H1 (cell line): ENCODE results near the gene TRIL. TPM values are rescaled to one million over a fixed set of nuclear protein-coding genes. Genes with fewer than 3 reads are reported as not detected.

Experiments
- CTCF ChIA-PET: fragments of 300-600 bp; sonication (Branson Sonifier 250); formaldehyde crosslinking; loops from one replicate; lab custom pipeline; 2021; ENCODE audit not compliant: partially characterized antibody; lab: Charles Lee
- POLR2A ChIA-PET: fragments of 300-600 bp; sonication (Branson Sonifier 250); formaldehyde crosslinking; loops from one replicate; lab custom pipeline; 2021; ENCODE audit warnings: inconsistent platforms; ENCODE audit not compliant: partially characterized antibody; lab: Charles Lee
- DNase-seq, 2 experiments: peaks; one replicate each; pipeline versions ENCODE4 v3.0.0 to v3.0.0-alpha.2; 2010 to 2022; ENCODE audit warnings: low spot score in 2 of 2, low read depth in 1 of 2, mixed read lengths in 1 of 2
- FAIRE-seq: peaks from 2 replicates; lab custom pipeline; 2011; peaks lifted over from hg19 to GRCh38; lab: Jason Lieb, UNC
- H2AFZ ChIP-seq: 2 replicates; pipeline ENCODE4 v1.8.1; 2012; ENCODE audit warnings: low read length, inconsistent platforms
- H2AK5ac ChIP-seq: 2 replicates; pipeline ENCODE4 v1.6.1; 2013; ENCODE audit warnings: low read depth, low read length
- H2BK120ac ChIP-seq: replicated peaks from 2 replicates; pipeline ENCODE3; 2013; ENCODE audit warnings: low read depth, low read length, inconsistent platforms
- H2BK12ac ChIP-seq: 2 replicates; pipeline ENCODE4 v1.6.1; 2013; ENCODE audit warnings: low read depth, low read length
- H2BK15ac ChIP-seq: 2 replicates; pipeline ENCODE4 v1.6.1; 2013; ENCODE audit warnings: low read length
- H2BK20ac ChIP-seq: 2 replicates; pipeline ENCODE4 v1.6.1; 2013; ENCODE audit warnings: low read length
- H2BK5ac ChIP-seq: 2 replicates; pipeline ENCODE4 v1.6.1; 2013; ENCODE audit warnings: low read depth, low read length
- H3K14ac ChIP-seq: 2 replicates; pipeline ENCODE4 v1.6.1; 2013; ENCODE audit warnings: inconsistent platforms; ENCODE audit not compliant: insufficient read length
- H3K18ac ChIP-seq: 2 replicates; pipeline ENCODE4 v1.6.1; 2013; ENCODE audit warnings: low read length; ENCODE audit errors: extremely low read depth
- H3K23ac ChIP-seq: 2 replicates; pipeline ENCODE4 v1.6.1; 2013; ENCODE audit warnings: inconsistent platforms; ENCODE audit not compliant: insufficient read length
- H3K23me2 ChIP-seq: 2 replicates; pipeline ENCODE4 v1.6.1; 2013; ENCODE audit warnings: low read depth, low read length
- H3K27ac ChIP-seq: 2 replicates; pipeline ENCODE4 v1.6.1; 2011; ENCODE audit warnings: low read depth, low read length, inconsistent platforms
- H3K27me3 ChIP-seq, 4 experiments: replicated peaks in 1 of 4; 1 replicate in 1 of 4; 2 replicates in 3 of 4; pipeline versions ENCODE4 v1.6.1 to v1.8.1; 2011 to 2013; ENCODE audit warnings: low read length in 3 of 4, mild to moderate bottlenecking in 3 of 4, inconsistent platforms in 2 of 4, mixed read lengths in 2 of 4, moderate library complexity in 1 of 4; ENCODE audit not compliant: control insufficient read depth in 3 of 4, insufficient read depth in 3 of 4; ENCODE audit errors: extremely low read depth in 1 of 4
- H3K36me3 ChIP-seq, 4 experiments: 2 replicates each; pipeline versions ENCODE4 v1.6.1 to v1.8.1; 2011 to 2013; ENCODE audit warnings: mild to moderate bottlenecking in 4 of 4, low read length in 3 of 4, moderate library complexity in 2 of 4, control low read depth in 1 of 4, inconsistent platforms in 1 of 4; ENCODE audit not compliant: insufficient read depth in 4 of 4, control insufficient read depth in 2 of 4
- H3K4ac ChIP-seq: replicated peaks from 2 replicates; pipeline ENCODE3; 2013; ENCODE audit warnings: low read length, low read depth, mixed read lengths, inconsistent platforms; ENCODE audit not compliant: insufficient read length
- H3K4me1 ChIP-seq, 4 experiments: replicated peaks in 1 of 4; 1 replicate in 1 of 4; 2 replicates in 3 of 4; pipeline versions ENCODE4 v1.6.1 to v1.8.1; 2011 to 2013; ENCODE audit warnings: low read length in 3 of 4, inconsistent platforms in 2 of 4, mixed read lengths in 1 of 4; ENCODE audit not compliant: insufficient read depth in 4 of 4, control insufficient read depth in 3 of 4
- H3K4me2 ChIP-seq, 2 experiments: 2 replicates each; pipeline versions ENCODE4 v1.6.1 to v1.8.1; 2011 to 2013; ENCODE audit warnings: low read depth in 2 of 2, low read length in 2 of 2, control low read depth in 1 of 2, inconsistent platforms in 1 of 2, mild to moderate bottlenecking in 1 of 2; ENCODE audit not compliant: insufficient read depth in 1 of 2
- H3K4me3 ChIP-seq, 4 experiments: fragments of 200-600, 300-600 bp in 1 of 4; sonication (generic), shearing (Covaris generic), sonication (Bioruptor Twin) in 1 of 4; 2 replicates each; pipeline versions ENCODE4 v1.5.1 to v1.8.1; 2011 to 2016; ENCODE audit warnings: low read length in 4 of 4, low read depth in 3 of 4, control low read depth in 2 of 4, inconsistent platforms in 2 of 4, mild to moderate bottlenecking in 2 of 4, mixed read lengths in 1 of 4, moderate library complexity in 1 of 4; ENCODE audit not compliant: insufficient read depth in 2 of 4; ENCODE audit errors: extremely low read depth in 1 of 4
- H3K56ac ChIP-seq: replicated peaks from 2 replicates; pipeline ENCODE3; 2013; ENCODE audit warnings: low read depth, mild to moderate bottlenecking, mixed read lengths, low read length, inconsistent platforms; ENCODE audit not compliant: insufficient read length
- H3K79me1 ChIP-seq: 2 replicates; pipeline ENCODE4 v1.6.1; 2013; ENCODE audit warnings: low read depth, low read length, control low read depth
- H3K79me2 ChIP-seq, 2 experiments: 2 replicates each; pipeline versions ENCODE4 v1.6.1 to v1.8.1; 2012 to 2013; ENCODE audit warnings: low read length in 2 of 2, mild to moderate bottlenecking in 2 of 2, inconsistent platforms in 1 of 2; ENCODE audit not compliant: insufficient read depth in 2 of 2, control insufficient read depth in 1 of 2
- H3K9ac ChIP-seq, 4 experiments: replicated peaks in 1 of 4; 1 replicate in 1 of 4; 2 replicates in 3 of 4; pipeline versions ENCODE4 v1.6.1 to v1.8.1; 2011 to 2013; ENCODE audit warnings: low read depth in 3 of 4, low read length in 3 of 4, control low read depth in 2 of 4, mild to moderate bottlenecking in 2 of 4, moderate library complexity in 2 of 4, inconsistent platforms in 1 of 4; ENCODE audit errors: extremely low read depth in 1 of 4
- H3K9me3 ChIP-seq, 2 experiments: 2 replicates each; pipeline versions ENCODE4 v1.6.1 to v1.8.1; 2012 to 2013; ENCODE audit warnings: mild to moderate bottlenecking in 2 of 2, moderate library complexity in 2 of 2, control low read depth in 1 of 2, inconsistent platforms in 1 of 2, low read depth in 1 of 2, low read length in 1 of 2, mixed read lengths in 1 of 2; ENCODE audit not compliant: insufficient read depth in 2 of 2
- H4K20me1 ChIP-seq, 2 experiments: replicated peaks in 1 of 2; 2 replicates each; pipeline versions ENCODE3 to v1.8.1; 2011 to 2013; ENCODE audit warnings: inconsistent platforms in 2 of 2, low read length in 2 of 2, mild to moderate bottlenecking in 1 of 2; ENCODE audit not compliant: insufficient read depth in 2 of 2, control insufficient read depth in 1 of 2
- H4K5ac ChIP-seq: 2 replicates; pipeline ENCODE4 v1.6.1; 2013; ENCODE audit warnings: low read length, low read depth, mixed read lengths, inconsistent platforms; ENCODE audit not compliant: insufficient read length
- H4K8ac ChIP-seq: 2 replicates; pipeline ENCODE4 v1.8.0; 2013; ENCODE audit warnings: mild to moderate bottlenecking, moderate library complexity, low read length, inconsistent platforms; ENCODE audit not compliant: insufficient read depth; ENCODE audit errors: extremely low read depth
- H4K91ac ChIP-seq: replicated peaks from 2 replicates; pipeline ENCODE3; 2013; ENCODE audit warnings: low read length, mixed read lengths, inconsistent platforms; ENCODE audit not compliant: insufficient read length
- EGR1 ChIP-seq: IDR thresholded peaks from 2 replicates; pipeline ENCODE4 v1.6.1; 2011; ENCODE audit warnings: low read depth, low read length, borderline replicate concordance
- KDM1A ChIP-seq: fragments of 200-600, 300-600 bp; sonication (generic); IDR thresholded peaks from 2 replicates; pipeline ENCODE4 v1.7.1; 2016; ENCODE audit warnings: mild to moderate bottlenecking, low read length, borderline replicate concordance
- RXRA ChIP-seq: IDR thresholded peaks from 2 replicates; pipeline ENCODE4 v1.6.1; 2011; ENCODE audit warnings: low read depth, mild to moderate bottlenecking, low read length, moderate library complexity; ENCODE audit not compliant: insufficient read depth
- SP1 ChIP-seq: IDR thresholded peaks from 2 replicates; pipeline ENCODE4 v1.6.1; 2011; ENCODE audit warnings: low read depth, low read length
- WGBS, 2 experiments: shearing (Covaris generic) in 1 of 2; methylation state at CpG; one replicate each; pipeline versions ENCODE4 v1.1.6 to v1.1.7; 2013 to 2015; ENCODE audit warnings: low lambda C conversion rate in 2 of 2, mixed read lengths in 2 of 2, inconsistent platforms in 1 of 2, low coverage in 1 of 2, missing lambda C conversion rate in 1 of 2; ENCODE audit not compliant: insufficient replicate concordance in 2 of 2, insufficient coverage in 1 of 2, insufficient read length in 1 of 2; ENCODE audit errors: extremely low coverage in 1 of 2, missing lambda C conversion rate in 1 of 2; 5-methylcytosine and 5-hydroxymethylcytosine counted together
- polyA plus RNA-seq, 7 experiments: library from polyadenylated mRNA; depleted of rRNA in 3 of 7; stranded (reverse) in 5 of 7; unstranded in 2 of 7; fragments of >200 nt in 5 of 7; fragments of 200-250 nt in 2 of 7; gene quantifications; 1 replicate in 5 of 7; 2 replicates in 1 of 7; 4 replicates in 1 of 7; pipeline versions ENCODE4 v1.2.1 to v1.2.3, GENCODE V29; 2011 to 2013; ENCODE audit warnings: missing spikeins in 2 of 7, mixed read lengths in 2 of 7
- total RNA-seq: library from RNA; stranded (reverse); fragmentation: NEBNext Ultra II Directional; extraction: Animal tissue kit (Norgen Biotek cat#: 25700); gene quantifications from 2 replicates; pipeline ENCODE4 v1.2.1, GENCODE V29; 2021

The TRIL gene
- total and polyA plus RNA-seq, 2 of the 8 experiments (the other 6 are each of a cell fraction or from before 2014, with no cell fraction given), result 3.9 to 5.5 TPM

GRCh38 chr7:28977881-28978280 is 19.8 kb upstream of the TRIL start:
- no peak overlapping the region for H3K4me3 ChIP-seq
- H3K79me1 ChIP-seq, result no peaks in the 10 kb centered on the region
- no peak overlapping the region for H4K5ac ChIP-seq
- H3K79me2 ChIP-seq, result no peaks in the 10 kb centered on the region
- peaks cover 3 to 8% (median 5%) of the 10 kb centered on the region in 4 experiments; a peak in 6 of 7 replicates for H3K4me1 ChIP-seq
- H2AFZ ChIP-seq, result no peak overlapping the region
- H2BK120ac ChIP-seq, result no peak overlapping the region
- no peaks in the 10 kb centered on the region for H3K23me2 ChIP-seq
- H3K56ac ChIP-seq, result no peak overlapping the region
- no peak overlapping the region for H2BK12ac ChIP-seq
- H3K4me2 ChIP-seq, result no peak overlapping the region
- no peak overlapping the region for H3K9ac ChIP-seq
- H3K27me3 ChIP-seq, result no peaks in the 10 kb centered on the region
- H2AK5ac ChIP-seq, result no peak overlapping the region
- no peaks in the 10 kb centered on the region for H4K20me1 ChIP-seq
- no peak overlapping the region for H3K23ac ChIP-seq
- H4K91ac ChIP-seq, result no peak overlapping the region
- H3K27ac ChIP-seq, result no peak overlapping the region
- H2BK20ac ChIP-seq, result no peak overlapping the region
- no peak overlapping the region; the same call in 1 of the 2 replicates for H2BK15ac ChIP-seq
- 88% methylated on average over 1 of the region's 1 CpG; no CpG with 5 or more reads in 1 of the 2 experiments for WGBS, 2 experiments
- FAIRE-seq (no peak), DNase-seq (peak in 1 of 2 experiments; percentile 6)
- H3K14ac ChIP-seq, result no peak overlapping the region
- H3K4ac ChIP-seq, result no peak overlapping the region
- no peak for TF ChIP-seq KDM1A
- TF ChIP-seq EGR1, result no peak
- TF ChIP-seq SP1, result no peak
- TF ChIP-seq RXRA, result no peak
- no peaks in the 10 kb centered on the region for H3K36me3 ChIP-seq
- no peaks in the 10 kb centered on the region; a peak in 1 of 4 replicates for H3K9me3 ChIP-seq
- no peak overlapping the region for H2BK5ac ChIP-seq
- no peak overlapping the region for H3K18ac ChIP-seq
- CTCF ChIA-PET, result interaction anchor here (3.8 kb wide), 1 partner anchor 20 kb away, joined by 21 read pairs; the partner anchor contains the start of gene TRIL
- POLR2A ChIA-PET, result no interaction called here
- no peak overlapping the region for H4K8ac ChIP-seq
